Measurements from ENCODE around the gene CRKL.

The CRKL gene

GRCh38 chr22:20966883-20967696 lies 49.9 kb downstream of the CRKL start, which contains the start of gene AIFM3:
AIFM3 (plus strand) TSS chr22:20967255; CDS start chr22:20967945, 690 bp downstream.
- H4K20me1 ChIP-seq (ENCODE audit: insufficient read depth, low read length): peaks cover 14% of the 10 kb centered on the region
- TF ChIP-seq, protein P1, sequence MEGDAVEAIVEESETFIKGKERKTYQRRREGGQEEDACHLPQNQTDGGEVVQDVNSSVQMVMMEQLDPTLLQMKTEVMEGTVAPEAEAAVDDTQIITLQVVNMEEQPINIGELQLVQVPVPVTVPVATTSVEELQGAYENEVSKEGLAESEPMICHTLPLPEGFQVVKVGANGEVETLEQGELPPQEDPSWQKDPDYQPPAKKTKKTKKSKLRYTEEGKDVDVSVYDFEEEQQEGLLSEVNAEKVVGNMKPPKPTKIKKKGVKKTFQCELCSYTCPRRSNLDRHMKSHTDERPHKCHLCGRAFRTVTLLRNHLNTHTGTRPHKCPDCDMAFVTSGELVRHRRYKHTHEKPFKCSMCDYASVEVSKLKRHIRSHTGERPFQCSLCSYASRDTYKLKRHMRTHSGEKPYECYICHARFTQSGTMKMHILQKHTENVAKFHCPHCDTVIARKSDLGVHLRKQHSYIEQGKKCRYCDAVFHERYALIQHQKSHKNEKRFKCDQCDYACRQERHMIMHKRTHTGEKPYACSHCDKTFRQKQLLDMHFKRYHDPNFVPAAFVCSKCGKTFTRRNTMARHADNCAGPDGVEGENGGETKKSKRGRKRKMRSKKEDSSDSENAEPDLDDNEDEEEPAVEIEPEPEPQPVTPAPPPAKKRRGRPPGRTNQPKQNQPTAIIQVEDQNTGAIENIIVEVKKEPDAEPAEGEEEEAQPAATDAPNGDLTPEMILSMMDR (IDR thresholded peaks at IDR 0.05; ENCODE audit: borderline replicate concordance, extremely low read depth, low read length, poor library complexity, severe bottlenecking): no peak
- TF ChIP-seq EZH2 (IDR thresholded peaks at IDR 0.05; ENCODE audit: borderline replicate concordance, low read depth, low read length, severe bottlenecking): no peak
- no peak for DNase-seq
- no peak within 1 kb of the TSS for H3K27ac ChIP-seq (ENCODE audit: low read length)
- no peaks in the 10 kb centered on the region for H3K79me2 ChIP-seq (ENCODE audit: insufficient read depth, low read length)
- no peak within 1 kb of the TSS for H3K9ac ChIP-seq (ENCODE audit: low read depth, low read length)
- no peak within 1 kb of the TSS for H3K4me3 ChIP-seq (ENCODE audit: low read depth in 1 of 2, low read length in 2 of 2)
- no peaks in the 10 kb centered on the region for H3K9me3 ChIP-seq (ENCODE audit: insufficient read depth, low read length, severe bottlenecking)
- no peaks in the 10 kb centered on the region for H3K4me1 ChIP-seq (ENCODE audit: insufficient read depth, low read length)
- ATAC-seq (ENCODE audit: insufficient read depth, low read depth): no peak
- H3K4me2 ChIP-seq (ENCODE audit: insufficient read depth, low read length): no peak within 1 kb of the TSS
- H3K27me3 ChIP-seq (ENCODE audit: insufficient read depth, low read length, poor library complexity): peaks cover 34% of the 10 kb centered on the region
- H3K36me3 ChIP-seq (ENCODE audit: insufficient read depth, low read length): no peaks in the 10 kb centered on the region
- no peak within 1 kb of the TSS for H2AFZ ChIP-seq (ENCODE audit: low read depth, low read length)

- Histone ChIP-seq H3K27ac (ENCODE audit: low read length) (no peak overlapping the region), H3K4me1 (ENCODE audit: insufficient read depth, low read length) (no peaks in the 10 kb centered on the region), H4K20me1 (ENCODE audit: insufficient read depth, low read length) (peaks cover 14% of the 10 kb centered on the region), H3K79me2 (ENCODE audit: insufficient read depth, low read length) (no peaks in the 10 kb centered on the region), H2AFZ (ENCODE audit: low read depth, low read length) (no peak overlapping the region), H3K4me2 (ENCODE audit: insufficient read depth, low read length) (no peak overlapping the region), H3K27me3 (ENCODE audit: insufficient read depth, low read length, poor library complexity) (peaks cover 34% of the 10 kb centered on the region), H3K9me3 (ENCODE audit: insufficient read depth, low read length, severe bottlenecking) (no peaks in the 10 kb centered on the region), H3K4me3 (ENCODE audit: low read depth in 1 of 2, low read length in 2 of 2) (no peak overlapping the region), H3K36me3 (ENCODE audit: insufficient read depth, low read length) (no peaks in the 10 kb centered on the region), H3K9ac (ENCODE audit: low read depth, low read length) (no peak overlapping the region)
- ATAC-seq (ENCODE audit: insufficient read depth, low read depth): no peak
- TF ChIP-seq EZH2 (IDR thresholded peaks at IDR 0.05; ENCODE audit: borderline replicate concordance, low read depth, low read length, severe bottlenecking): no peak
- TF ChIP-seq, protein P1 (IDR thresholded peaks at IDR 0.05; ENCODE audit: borderline replicate concordance, extremely low read depth, low read length, poor library complexity, severe bottlenecking): no peak
- no peak for DNase-seq
These were observed 50.5 kb downstream of the CRKL start for GRCh38 chr22:20967697-20968211.

DNA sequence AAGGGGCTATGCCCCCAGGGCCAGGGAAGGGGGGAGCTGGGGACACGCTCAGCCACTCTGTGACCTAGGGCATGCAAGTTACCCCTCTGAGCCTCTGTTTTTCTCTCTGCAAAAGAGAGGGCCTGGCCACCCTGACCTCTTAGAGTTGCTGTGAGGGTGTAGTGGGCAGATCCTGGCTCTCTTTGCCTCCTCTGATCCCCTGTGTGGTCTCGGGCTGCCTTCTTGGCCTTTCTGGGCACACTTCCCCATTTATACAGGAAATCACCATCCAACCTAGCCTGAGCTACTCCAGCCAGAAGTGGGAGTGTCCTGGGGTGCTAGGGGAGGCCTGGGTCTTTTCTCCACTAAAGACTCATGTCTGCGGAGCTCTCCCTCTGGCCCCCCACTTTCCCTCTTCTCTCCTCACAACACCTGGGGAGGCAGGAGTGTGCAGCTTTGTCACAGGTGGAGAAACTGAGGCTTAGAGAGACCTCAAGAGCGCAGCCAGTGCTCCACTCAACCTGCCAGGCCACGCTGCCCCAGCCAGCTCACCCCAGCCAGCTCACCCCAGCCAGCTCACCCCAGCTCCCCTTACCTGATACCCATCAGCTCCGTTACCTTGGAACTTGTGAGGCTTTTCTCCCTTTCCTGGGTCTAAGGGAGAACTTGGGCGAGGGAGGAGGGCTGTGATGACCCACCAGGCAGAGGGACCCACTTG lies 51.2 kb downstream of the CRKL start:
- ATAC-seq (ENCODE audit: insufficient read depth, low read depth): no peak
- H3K27ac ChIP-seq (ENCODE audit: low read length): no peak overlapping the region

More for the DNA sequence above, 51.2 kb downstream of the CRKL start:
- Histone ChIP-seq H3K36me3 (ENCODE audit: insufficient read depth, low read length) (no peaks in the 10 kb centered on the region), H3K4me1 (ENCODE audit: insufficient read depth, low read length) (no peaks in the 10 kb centered on the region), H4K20me1 (ENCODE audit: insufficient read depth, low read length) (peaks cover 9% of the 10 kb centered on the region), H3K27me3 (ENCODE audit: insufficient read depth, low read length, poor library complexity) (peaks cover 27% of the 10 kb centered on the region), H3K4me2 (ENCODE audit: insufficient read depth, low read length) (no peak overlapping the region), H2AFZ (ENCODE audit: low read depth, low read length) (no peak overlapping the region), H3K4me3 (ENCODE audit: low read depth in 1 of 2, low read length in 2 of 2) (no peak overlapping the region), H3K9me3 (ENCODE audit: insufficient read depth, low read length, severe bottlenecking) (no peaks in the 10 kb centered on the region), H3K79me2 (ENCODE audit: insufficient read depth, low read length) (no peaks in the 10 kb centered on the region), H3K9ac (ENCODE audit: low read depth, low read length) (no peak overlapping the region)
- TF ChIP-seq, protein P1 (IDR thresholded peaks at IDR 0.05; ENCODE audit: borderline replicate concordance, extremely low read depth, low read length, poor library complexity, severe bottlenecking): no peak
- no peak for TF ChIP-seq EZH2 (IDR thresholded peaks at IDR 0.05; ENCODE audit: borderline replicate concordance, low read depth, low read length, severe bottlenecking)
- DNase-seq: no peak

Data from DND-41 (cell line).